ENCODE results near the gene TNIP3.
"Not testable (repeated sequence)": the region's sequence is repeated elsewhere in the genome, so short reads cannot be mapped to it uniquely, and the experiment has no call there.

TNIP3 gene

GRCh38 chr4:121164291-121164690 lies at the start of gene TNIP3:
Gene TNIP3, minus strand, starts transcription at chr4:121164321. Its CDS starts 196 bp downstream, at chr4:121164125.
- DNase-seq, result no peak

GRCh38 chr4:121212806-121213205 lies 48.7 kb upstream of the TNIP3 start:
- no peak for DNase-seq

GRCh38 chr4:121209171-121209570 lies 45.0 kb upstream of the TNIP3 start:
- DNase-seq, result no peak

GRCh38 chr4:121208244-121209007 lies 44.3 kb upstream of the TNIP3 start:
- no peak for DNase-seq

- DNase-seq, result not testable (repeated sequence)
Measured at GRCh38 chr4:121205777-121206176, 41.7 kb upstream of the TNIP3 start.

GRCh38 chr4:121200795-121201472 lies 36.8 kb upstream of the TNIP3 start:
- no peak for DNase-seq

GRCh38 chr4:121199742-121200561 lies 35.8 kb upstream of the TNIP3 start:
- DNase-seq, result no peak

GRCh38 chr4:121198251-121198650 lies 34.1 kb upstream of the TNIP3 start:
- DNase-seq, result no peak

- DNase-seq, result no peak
Measured at GRCh38 chr4:121195649-121196048, 31.5 kb upstream of the TNIP3 start.

- DNase-seq, result no peak
Measured at GRCh38 chr4:121192480-121192879, 28.4 kb upstream of the TNIP3 start.

- no peak for DNase-seq
Measured at GRCh38 chr4:121192013-121192412, 27.9 kb upstream of the TNIP3 start.

GRCh38 chr4:121191361-121191760 lies 27.2 kb upstream of the TNIP3 start:
- DNase-seq, result no peak

- no peak for DNase-seq
Measured at GRCh38 chr4:121190389-121190788, 26.3 kb upstream of the TNIP3 start.

- peak; percentile 22 for DNase-seq
Measured at GRCh38 chr4:121189326-121190215, 25.4 kb upstream of the TNIP3 start.

- DNase-seq, result no peak
Measured at GRCh38 chr4:121187206-121187605, 23.1 kb upstream of the TNIP3 start.

- no peak for DNase-seq
Measured at GRCh38 chr4:121185960-121186359, 21.8 kb upstream of the TNIP3 start.

GRCh38 chr4:121183989-121184388 lies 19.9 kb upstream of the TNIP3 start:
- DNase-seq, result no peak

GRCh38 chr4:121183361-121183760 lies 19.2 kb upstream of the TNIP3 start:
- no peak for DNase-seq

- no peak for DNase-seq
Measured at GRCh38 chr4:121182296-121182695, 18.2 kb upstream of the TNIP3 start.

- DNase-seq, result no peak
Measured at GRCh38 chr4:121181493-121181892, 17.4 kb upstream of the TNIP3 start.

- no peak for DNase-seq
Measured at GRCh38 chr4:121180558-121180957, 16.4 kb upstream of the TNIP3 start.
